HG03196 (cell line): ENCODE measurements around the gene LGALS16.
"Not testable (repeated sequence)": the region's sequence is repeated elsewhere in the genome, so short reads cannot be mapped to it uniquely, and the experiment has no call there.

Experiments
- ATAC-seq: cut with Tn5 transposase; IDR thresholded peaks from one replicate; pipeline ENCODE4 v1.9.1; 2021; ENCODE audit not compliant: unreplicated experiment

LGALS16 gene

GRCh38 chr19:39677961-39678889 is 22.5 kb downstream of the LGALS16 start:
- no peak for ATAC-seq

GRCh38 chr19:39679056-39679790 is 23.5 kb downstream of the LGALS16 start:
- ATAC-seq = peak; percentile 52

GRCh38 chr19:39679791-39680168 is 24.1 kb downstream of the LGALS16 start:
- no peak for ATAC-seq

- no peak for ATAC-seq
Observed at GRCh38 chr19:39680593-39680992, 24.9 kb downstream of the LGALS16 start.

- no peak for ATAC-seq
Observed at GRCh38 chr19:39681416-39681815, 25.7 kb downstream of the LGALS16 start.

- no peak for ATAC-seq
Observed at GRCh38 chr19:39684267-39684666, 28.6 kb downstream of the LGALS16 start.

- no peak for ATAC-seq
Observed at GRCh38 chr19:39686739-39687138, 31.0 kb downstream of the LGALS16 start.

GRCh38 chr19:39688637-39689036 is 32.9 kb downstream of the LGALS16 start:
- not testable (repeated sequence) for ATAC-seq

- no peak for ATAC-seq
Observed at GRCh38 chr19:39692166-39692565, 36.5 kb downstream of the LGALS16 start.

GRCh38 chr19:39692822-39693221 is 37.1 kb downstream of the LGALS16 start:
- ATAC-seq = no peak

GRCh38 chr19:39695759-39696158 is 40.0 kb downstream of the LGALS16 start:
- ATAC-seq = no peak

- ATAC-seq = no peak
Observed at GRCh38 chr19:39696387-39696786, 40.7 kb downstream of the LGALS16 start.

GRCh38 chr19:39698535-39698934 is 42.8 kb downstream of the LGALS16 start:
- no peak for ATAC-seq

GRCh38 chr19:39701291-39701690 is 45.6 kb downstream of the LGALS16 start:
- no peak for ATAC-seq

GRCh38 chr19:39704181-39705044 is 48.7 kb downstream of the LGALS16 start, which contains the start of gene LGALS14:
Gene LGALS14 (plus strand): TSS chr19:39704481. CDS start chr19:39704529, 48 bp downstream.
- ATAC-seq = no peak

- no peak for ATAC-seq
Observed at GRCh38 chr19:39705578-39706188, 50.0 kb downstream of the LGALS16 start.

- no peak for ATAC-seq
Observed at GRCh38 chr19:39708594-39708993, 52.9 kb downstream of the LGALS16 start.

- ATAC-seq = no peak
Observed at GRCh38 chr19:39709026-39709872, 53.5 kb downstream of the LGALS16 start.
